BE2C (cell line): ENCODE measurements around the gene HK1.

ENCODE experiments used
- DNase-seq: peaks from one replicate; pipeline ENCODE4 v3.0.0-alpha.2; 2020
- H3K27me3 ChIP-seq: fragments of 250-450 bp; sonication (Bioruptor Pico); 2 replicates; pipeline ENCODE4 v1.5.1; 2020; ENCODE audit warnings: mild to moderate bottlenecking
- H3K36me3 ChIP-seq: fragments of 250-450 bp; sonication (Bioruptor Pico); 2 replicates; pipeline ENCODE4 v1.5.1; 2020; ENCODE audit warnings: mild to moderate bottlenecking
- H3K4me1 ChIP-seq: fragments of 250-450 bp; sonication (Bioruptor Pico); 2 replicates; pipeline ENCODE4 v1.5.1; 2020
- H3K4me3 ChIP-seq: 2 replicates; pipeline ENCODE4 v1.5.1; 2011; ENCODE audit warnings: low read depth, low read length
- H3K9me3 ChIP-seq: fragments of 250-450 bp; sonication (Bioruptor Pico); 2 replicates; pipeline ENCODE4 v1.5.1; 2020
- TF ChIP-seq, protein P1 (sequence below): IDR thresholded peaks from 2 replicates; pipeline ENCODE4 v1.5.1; 2012; ENCODE audit warnings: mild to moderate bottlenecking, low read depth, low read length

HK1 gene

DNA sequence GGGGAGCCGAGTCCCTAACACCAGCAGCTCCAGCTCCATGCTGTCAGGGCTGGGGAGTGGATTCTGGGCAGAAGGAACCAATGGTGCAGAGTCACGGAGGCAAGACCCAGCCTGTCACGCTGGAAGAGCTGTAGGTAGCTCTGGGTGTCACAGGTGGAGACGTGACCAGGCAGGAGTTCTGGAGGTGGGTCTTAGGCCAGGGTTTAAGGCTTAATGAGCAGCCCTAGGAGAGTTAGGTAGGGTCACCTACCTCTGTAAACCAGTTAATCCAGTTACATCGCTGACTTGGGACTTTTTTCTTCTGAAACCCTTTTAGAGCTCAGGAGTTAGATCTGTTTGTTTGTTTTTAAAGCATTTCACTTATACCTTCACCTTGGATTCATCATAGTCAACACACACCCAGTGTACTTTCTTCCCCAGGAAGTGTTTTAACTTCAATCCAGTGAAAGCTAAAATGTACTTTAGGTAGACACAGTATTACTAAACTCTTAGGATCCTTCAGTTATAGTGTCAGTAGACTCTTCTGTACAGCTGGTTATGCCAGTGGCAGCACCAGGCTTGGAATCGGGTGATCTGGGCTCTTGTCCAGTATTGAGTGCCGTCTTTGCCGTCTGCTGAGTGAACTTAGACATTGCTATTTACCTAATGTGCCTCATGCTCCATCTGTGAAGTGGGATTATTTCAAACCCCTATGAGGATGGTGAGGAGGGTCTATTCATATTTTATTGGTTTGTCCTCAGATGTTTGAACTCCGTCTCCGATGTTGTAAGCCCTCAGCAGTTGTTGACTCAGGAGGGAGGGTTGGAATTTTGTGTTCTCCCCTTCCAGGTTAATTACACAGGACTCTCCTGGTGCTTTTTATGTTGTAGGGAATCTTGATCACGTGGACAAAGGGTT is 107.4 kb downstream of the HK1 start:
- Histone ChIP-seq H3K36me3 (peaks cover 74% of the 10 kb centered on the region), H3K27me3 (no peaks in the 10 kb centered on the region)
- TF ChIP-seq, protein P1, sequence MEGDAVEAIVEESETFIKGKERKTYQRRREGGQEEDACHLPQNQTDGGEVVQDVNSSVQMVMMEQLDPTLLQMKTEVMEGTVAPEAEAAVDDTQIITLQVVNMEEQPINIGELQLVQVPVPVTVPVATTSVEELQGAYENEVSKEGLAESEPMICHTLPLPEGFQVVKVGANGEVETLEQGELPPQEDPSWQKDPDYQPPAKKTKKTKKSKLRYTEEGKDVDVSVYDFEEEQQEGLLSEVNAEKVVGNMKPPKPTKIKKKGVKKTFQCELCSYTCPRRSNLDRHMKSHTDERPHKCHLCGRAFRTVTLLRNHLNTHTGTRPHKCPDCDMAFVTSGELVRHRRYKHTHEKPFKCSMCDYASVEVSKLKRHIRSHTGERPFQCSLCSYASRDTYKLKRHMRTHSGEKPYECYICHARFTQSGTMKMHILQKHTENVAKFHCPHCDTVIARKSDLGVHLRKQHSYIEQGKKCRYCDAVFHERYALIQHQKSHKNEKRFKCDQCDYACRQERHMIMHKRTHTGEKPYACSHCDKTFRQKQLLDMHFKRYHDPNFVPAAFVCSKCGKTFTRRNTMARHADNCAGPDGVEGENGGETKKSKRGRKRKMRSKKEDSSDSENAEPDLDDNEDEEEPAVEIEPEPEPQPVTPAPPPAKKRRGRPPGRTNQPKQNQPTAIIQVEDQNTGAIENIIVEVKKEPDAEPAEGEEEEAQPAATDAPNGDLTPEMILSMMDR = no peak

GRCh38 chr10:69387500-69387899 is 109.2 kb downstream of the HK1 start:
- DNase-seq = no peak
- Histone ChIP-seq H3K36me3 (peaks cover 68% of the 10 kb centered on the region), H3K9me3 (no peaks in the 10 kb centered on the region), H3K4me3 (no peak overlapping the region), H3K4me1 (no peaks in the 10 kb centered on the region; the same call in 1 of the 2 replicates), H3K27me3 (no peaks in the 10 kb centered on the region)
- TF ChIP-seq, protein P1 = no peak

More for the DNA sequence above, 107.4 kb downstream of the HK1 start:
- Histone ChIP-seq H3K9me3 (no peaks in the 10 kb centered on the region), H3K4me3 (no peak overlapping the region), H3K4me1 (no peaks in the 10 kb centered on the region)
- DNase-seq = no peak

DNA sequence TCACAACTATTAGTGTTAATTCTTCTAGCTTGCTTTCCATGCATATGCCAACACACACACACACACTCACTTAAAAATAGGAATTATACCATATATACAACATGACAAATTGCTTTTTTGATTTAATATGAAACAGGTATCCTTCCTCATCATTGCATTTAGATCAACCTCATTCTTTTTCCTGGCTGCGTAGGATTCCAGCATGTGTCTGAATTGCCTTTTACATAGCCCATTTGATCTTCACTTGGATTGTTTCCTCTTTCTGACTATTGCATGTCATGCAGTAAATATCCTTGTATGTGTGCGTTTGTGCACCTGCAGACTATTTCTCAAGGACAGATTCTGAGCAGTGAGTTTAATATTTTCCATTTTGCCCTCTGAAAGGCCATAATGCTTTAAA is 110.2 kb downstream of the HK1 start:
- H3K4me3 ChIP-seq = no peak overlapping the region
- DNase-seq = no peak
- H3K9me3 ChIP-seq = no peaks in the 10 kb centered on the region
- peaks cover 58% of the 10 kb centered on the region for H3K36me3 ChIP-seq
- H3K27me3 ChIP-seq = no peaks in the 10 kb centered on the region
- H3K4me1 ChIP-seq = no peaks in the 10 kb centered on the region; the same call in 1 of the 2 replicates
- TF ChIP-seq, protein P1 = no peak

DNA sequence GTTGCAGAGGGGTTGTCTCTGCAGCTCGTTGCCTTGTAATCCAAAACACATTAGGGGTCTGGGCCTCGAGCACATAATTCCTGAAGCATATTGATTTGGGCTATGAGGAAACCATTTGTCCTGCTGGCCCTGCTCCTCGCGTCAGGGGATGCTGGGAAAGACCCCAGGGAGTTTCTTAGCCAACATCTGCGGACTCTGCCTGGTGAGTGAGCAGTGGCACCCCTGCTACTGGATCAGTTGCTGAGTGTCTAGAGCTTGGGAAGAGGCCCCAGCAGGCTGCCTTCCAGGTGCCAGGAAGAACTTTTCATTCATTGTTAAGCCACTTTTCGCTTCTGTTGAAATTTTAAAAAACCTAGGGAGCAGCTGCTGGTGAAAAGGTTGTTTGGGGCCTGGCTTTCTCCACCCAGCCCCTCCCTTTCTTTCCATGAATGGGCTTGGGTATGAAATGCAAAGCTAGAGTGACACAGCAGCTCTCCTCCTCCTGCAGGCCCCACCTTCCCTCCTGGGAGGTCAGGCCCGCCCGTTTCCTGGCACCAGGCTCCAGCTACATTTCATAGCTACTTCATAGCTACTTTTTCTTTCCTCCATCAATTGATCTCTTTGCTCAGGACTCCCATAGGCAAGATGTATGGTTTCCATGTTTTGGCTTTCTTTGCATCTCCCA is 111.7 kb downstream of the HK1 start:
- H3K36me3 ChIP-seq = peaks cover 55% of the 10 kb centered on the region
- H3K4me1 ChIP-seq = no peaks in the 10 kb centered on the region; the same call in 1 of the 2 replicates
- H3K27me3 ChIP-seq = no peaks in the 10 kb centered on the region
- H3K9me3 ChIP-seq = no peaks in the 10 kb centered on the region
- no peak for DNase-seq
- TF ChIP-seq, protein P1 = no peak
- H3K4me3 ChIP-seq = no peak overlapping the region

GRCh38 chr10:69391158-69391557 is 112.9 kb downstream of the HK1 start:
- Histone ChIP-seq H3K4me3 (no peak overlapping the region), H3K4me1 (no peaks in the 10 kb centered on the region; the same call in 1 of the 2 replicates), H3K9me3 (no peaks in the 10 kb centered on the region), H3K36me3 (peaks cover 43% of the 10 kb centered on the region), H3K27me3 (no peaks in the 10 kb centered on the region)
- no peak for DNase-seq
- TF ChIP-seq, protein P1 = no peak
